ENCODE results near the gene ARSB.

DNA sequence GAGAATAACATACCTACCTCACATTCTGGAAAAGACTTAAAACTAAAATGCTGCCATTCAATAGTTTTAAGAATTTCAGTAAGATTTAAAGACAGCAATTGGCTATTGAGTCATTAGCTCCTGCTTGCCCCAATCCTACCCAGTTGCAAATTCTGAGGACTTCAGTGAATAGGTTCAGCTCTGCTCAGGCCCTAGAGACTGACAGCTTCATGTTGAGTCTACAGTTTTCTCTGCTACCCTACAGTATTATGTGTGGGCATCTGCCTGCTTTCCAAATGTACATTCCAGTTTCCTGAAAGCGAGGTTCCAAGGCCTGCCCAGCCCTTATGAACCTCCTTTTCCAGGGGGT lies 61.5 kb downstream of the ARSB start:
- TF ChIP-seq SIN3A (IDR thresholded peaks at IDR 0.05; ENCODE audit: borderline replicate concordance, insufficient read depth, low read length) (no peak), TAF1 (IDR thresholded peaks at IDR 0.05; ENCODE audit: borderline replicate concordance, insufficient read depth, low read length) (no peak)

All from PFSK-1 (cell line).